GM19372 (cell line): ENCODE data around the gene APOL2.
"Not testable (repeated sequence)": the region's sequence is repeated elsewhere in the genome, so short reads cannot be mapped to it uniquely, and the experiment has no call there.

Experiments
- ATAC-seq: cut with Tn5 transposase; IDR thresholded peaks from one replicate; pipeline ENCODE4 v1.9.1; 2021; ENCODE audit warnings: mild to moderate bottlenecking, low read depth, moderate library complexity; ENCODE audit not compliant: unreplicated experiment

The APOL2 gene

GRCh38 chr22:36263216-36263673 lies 23.9 kb upstream of the APOL2 start:
- ATAC-seq = not testable (repeated sequence)

DNA sequence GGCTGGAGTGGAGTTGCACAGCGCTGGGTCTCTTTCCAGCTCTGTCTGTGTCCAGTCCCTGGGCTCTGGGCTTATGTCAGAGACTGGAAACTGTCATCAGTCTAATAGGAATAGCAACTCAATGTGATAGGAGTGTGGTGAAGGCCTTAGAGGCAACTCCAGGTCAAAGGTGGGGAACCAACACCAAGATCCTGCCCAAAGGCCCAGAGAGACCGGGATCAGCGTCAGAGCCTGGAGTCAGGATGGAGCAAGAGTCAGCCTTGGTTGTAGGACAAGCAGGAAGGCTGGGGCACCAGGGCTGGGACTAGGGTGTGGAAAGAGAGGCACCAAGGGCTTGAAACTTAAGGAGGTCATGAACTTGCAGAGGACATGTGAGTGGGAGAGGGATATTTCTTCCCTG lies 23.0 kb upstream of the APOL2 start:
- ATAC-seq = not testable (repeated sequence)

- ATAC-seq = not testable (repeated sequence)
These were observed 22.3 kb upstream of the APOL2 start for GRCh38 chr22:36261675-36262074.

- ATAC-seq = no peak
These were observed 20.4 kb upstream of the APOL2 start for GRCh38 chr22:36259615-36260300.

- no peak for ATAC-seq
These were observed 19.6 kb upstream of the APOL2 start for GRCh38 chr22:36258701-36259614.

GRCh38 chr22:36257948-36258670 lies 18.8 kb upstream of the APOL2 start:
- no peak for ATAC-seq

DNA sequence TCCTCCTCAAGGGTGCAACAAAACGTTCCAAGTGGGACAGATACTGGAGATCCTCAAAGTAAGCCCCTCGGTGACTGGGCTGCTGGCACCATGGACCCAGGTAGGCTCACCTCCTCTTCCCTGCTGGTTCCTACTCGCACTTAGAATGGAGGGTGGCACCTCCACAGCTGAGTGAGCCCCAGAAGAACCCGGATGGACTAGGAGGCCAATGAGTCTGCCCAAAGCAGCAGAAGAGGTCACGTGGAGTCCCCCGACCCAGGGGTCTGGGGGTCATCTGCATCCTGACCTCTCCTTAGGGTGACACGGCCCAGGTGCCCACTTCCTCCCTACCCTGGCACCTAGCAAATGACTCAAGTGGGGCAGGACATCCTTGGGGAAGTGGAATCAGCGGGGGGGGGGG lies 18.0 kb upstream of the APOL2 start:
- no peak for ATAC-seq

DNA sequence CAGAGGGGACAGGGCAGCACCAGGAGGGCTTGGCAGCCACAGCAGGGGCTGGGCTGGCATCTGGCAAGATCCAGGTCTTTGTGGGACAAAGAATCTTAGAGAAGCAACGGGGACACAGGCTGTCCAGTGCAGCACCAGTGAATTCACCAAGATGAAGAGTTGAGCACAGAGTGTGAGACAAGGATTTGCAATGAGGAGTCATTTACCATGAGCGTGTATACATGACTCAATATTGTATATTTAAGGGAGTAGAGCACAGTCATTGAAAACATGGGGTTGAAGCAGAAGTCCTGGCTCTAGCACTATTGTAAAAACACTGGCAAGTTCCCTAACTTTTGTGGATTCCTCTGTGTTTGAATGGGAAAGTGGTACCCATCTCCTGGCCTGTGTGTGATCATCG lies 17.2 kb upstream of the APOL2 start:
- no peak for ATAC-seq

DNA sequence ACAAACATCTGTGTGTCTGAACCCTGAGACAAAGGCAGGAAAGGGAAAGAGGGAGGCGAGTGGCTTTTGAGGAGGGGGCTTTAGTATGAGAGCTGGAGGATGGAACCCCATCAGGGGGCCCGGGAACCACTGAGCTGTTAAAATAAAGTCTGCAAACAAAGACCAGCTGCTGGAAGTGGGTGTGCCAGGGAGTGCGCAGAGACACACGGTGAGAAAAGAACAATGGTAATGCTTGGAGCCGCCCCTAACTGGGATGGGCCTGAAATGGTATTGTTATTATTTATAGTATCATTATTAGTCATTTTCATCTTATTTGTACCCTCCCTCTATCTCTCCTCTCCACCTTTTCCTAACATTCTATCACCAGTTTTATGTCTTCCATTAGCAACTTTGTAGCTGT lies 16.2 kb upstream of the APOL2 start:
- ATAC-seq = not testable (repeated sequence)

DNA sequence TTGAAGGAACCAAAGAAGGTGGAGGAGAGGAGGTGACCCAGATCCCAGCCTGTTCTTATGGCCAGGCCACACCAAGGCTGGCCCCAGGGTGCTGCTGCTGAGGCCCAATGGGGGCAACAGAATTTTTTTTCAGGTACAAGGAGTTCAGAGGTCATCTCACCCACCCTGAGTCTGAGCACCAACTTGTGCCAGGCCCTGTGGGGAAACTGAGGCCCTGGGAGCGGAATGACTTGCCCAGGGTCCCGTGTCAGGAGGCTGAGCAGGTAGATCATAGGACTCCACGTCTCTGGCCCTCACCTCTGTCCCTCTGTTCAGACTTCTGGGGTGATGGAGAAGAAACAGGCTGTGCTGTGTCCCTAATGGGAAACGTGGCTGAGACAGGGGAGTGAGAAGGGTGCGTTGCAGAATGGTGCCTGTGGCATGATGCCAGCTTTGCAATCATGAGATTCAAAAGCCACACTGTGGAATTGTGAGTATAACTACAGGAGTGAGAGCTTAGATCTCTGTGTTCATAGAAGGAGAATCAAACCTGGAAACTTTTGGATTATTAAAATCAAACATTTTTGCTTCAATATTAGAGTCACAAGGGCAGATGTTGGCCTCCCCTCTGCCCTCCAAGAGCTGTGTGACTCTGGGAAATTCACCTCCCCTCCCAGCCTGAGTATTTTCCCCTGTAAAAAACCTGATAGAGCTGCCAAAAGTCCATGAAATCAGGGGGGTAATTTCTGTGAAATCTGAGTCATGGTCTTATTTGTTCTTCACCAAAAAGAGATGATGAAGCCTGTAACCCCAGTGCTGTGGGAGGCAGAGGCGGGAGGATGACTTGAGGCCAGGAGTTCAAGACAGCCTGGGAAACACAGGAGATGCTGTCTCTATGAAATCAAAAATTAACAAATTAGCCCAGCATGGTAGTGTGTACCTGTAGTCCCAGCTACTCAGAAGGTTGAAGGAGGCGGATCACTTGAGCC lies 14.5 kb upstream of the APOL2 start:
- no peak for ATAC-seq

GRCh38 chr22:36252754-36253522 lies 13.6 kb upstream of the APOL2 start, which contains the start of gene APOL1:
Gene APOL1, plus strand, starts transcription at chr22:36253133. Its CDS starts 1,823 bp downstream, at chr22:36254956.
- peak; percentile 75 for ATAC-seq

- not testable (repeated sequence) for ATAC-seq
These were observed 12.8 kb upstream of the APOL2 start for GRCh38 chr22:36251979-36252608.

DNA sequence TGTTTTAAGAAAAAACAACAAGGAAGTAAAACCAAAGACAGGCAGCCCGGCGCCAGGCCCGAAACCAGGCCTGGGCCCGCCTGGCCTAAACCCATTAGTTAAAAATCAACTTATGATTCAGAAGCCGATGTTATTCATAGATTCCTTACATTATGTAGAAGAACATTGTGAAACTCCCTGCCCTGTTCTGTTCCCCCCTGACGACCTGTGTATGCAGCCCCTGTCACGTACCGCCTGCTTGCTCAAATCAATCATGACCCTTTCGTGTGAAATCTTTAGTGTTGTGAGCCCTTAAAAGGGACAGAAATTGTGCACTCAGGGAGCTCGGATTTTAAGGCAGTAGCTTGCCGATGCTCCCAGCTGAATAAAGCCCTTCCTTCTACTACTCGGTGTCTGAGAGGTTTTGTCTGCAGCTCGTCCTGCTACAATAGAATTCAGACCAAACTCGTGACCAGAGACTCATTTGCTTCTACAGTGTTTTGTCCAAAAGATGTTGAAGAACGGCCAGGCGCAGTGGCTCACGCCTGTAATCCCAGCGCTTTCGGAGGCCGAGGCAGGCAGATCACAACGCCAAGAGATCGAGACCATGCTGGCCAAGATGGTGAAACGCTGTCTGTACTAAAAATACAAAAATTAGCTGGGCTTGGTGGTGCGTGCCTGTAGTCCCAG lies 11.1 kb upstream of the APOL2 start:
- ATAC-seq = not testable (repeated sequence)

- no peak for ATAC-seq
These were observed 9.8 kb upstream of the APOL2 start for GRCh38 chr22:36249160-36249559.

DNA sequence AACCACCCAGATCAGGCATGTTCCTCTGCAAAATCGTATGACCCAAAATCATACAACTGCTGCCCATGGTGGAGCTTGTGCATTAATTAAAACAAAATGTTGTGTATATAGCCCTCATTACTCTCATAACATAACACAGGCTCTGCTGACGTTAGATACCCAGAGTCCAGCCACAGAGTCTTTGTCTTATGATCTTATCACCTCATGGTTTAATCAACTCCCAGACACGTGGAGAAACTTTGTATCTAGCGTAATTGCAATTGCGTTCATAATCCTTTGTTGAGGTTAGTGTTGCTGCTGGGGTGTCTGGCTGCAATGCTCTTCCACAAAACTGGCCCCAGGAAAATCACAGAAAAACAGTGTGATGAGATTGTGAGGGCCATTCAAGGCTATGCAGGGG lies 8.6 kb upstream of the APOL2 start:
- ATAC-seq = no peak

GRCh38 chr22:36246718-36247117 lies 7.4 kb upstream of the APOL2 start:
- no peak for ATAC-seq

DNA sequence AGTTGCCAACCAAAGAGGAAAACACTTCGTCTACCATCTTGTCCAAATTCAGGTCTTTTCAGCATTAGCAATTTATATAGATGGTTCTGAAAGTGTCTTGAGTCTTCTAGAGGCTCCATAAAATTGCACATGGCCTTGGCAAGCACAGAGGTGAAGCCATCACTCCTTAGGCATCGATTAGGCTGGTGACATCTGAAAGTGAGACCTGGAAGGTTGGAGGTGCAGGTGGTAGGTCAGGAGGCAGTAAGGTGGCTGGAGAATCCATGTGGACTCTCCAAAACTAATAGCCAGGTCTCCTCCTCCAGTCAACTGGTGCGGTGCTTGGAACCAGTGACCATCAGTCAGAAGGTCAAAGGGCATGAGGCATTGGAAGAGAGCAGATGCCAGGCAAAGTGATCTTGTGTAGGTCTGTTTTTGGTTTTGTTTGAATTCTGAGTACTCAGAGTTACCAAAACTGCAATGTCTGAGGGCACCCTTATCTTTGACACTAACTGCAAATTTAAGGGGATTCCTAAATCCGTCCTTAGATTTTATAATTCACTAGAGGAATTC lies 6.6 kb upstream of the APOL2 start:
- ATAC-seq = no peak
